Aorta (tissue), 5 donors: ENCODE results near the gene FILIP1L. TPM values are rescaled to one million over a fixed set of nuclear protein-coding genes. Genes with fewer than 3 reads are reported as not detected.

Experiments
- ATAC-seq: fragments of 200-7000 bp; cut with Tn5 transposase; one replicate; pipeline ENCODE4 v1.9.1; 2022; ENCODE audit warnings: moderate library complexity; ENCODE audit not compliant: low FRiP score
- DNase-seq, 2 donors: peaks; one replicate each; pipeline ENCODE4 v3.0.0-alpha.2; 2020
- H3K27ac ChIP-seq, 2 donors: one replicate each; pipeline ENCODE4 v1.5.1; 2013; ENCODE audit warnings: low read length in 2 of 2, mild to moderate bottlenecking in 2 of 2, moderate library complexity in 2 of 2, control low read depth in 1 of 2, inconsistent platforms in 1 of 2, low read depth in 1 of 2
- H3K27me3 ChIP-seq, 2 donors: one replicate each; pipeline ENCODE4 v1.6.1; 2013; ENCODE audit warnings: control low read depth in 1 of 2, low read length in 1 of 2, mild to moderate bottlenecking in 1 of 2, moderate library complexity in 1 of 2; ENCODE audit not compliant: insufficient read depth in 2 of 2, control insufficient read depth in 1 of 2
- H3K36me3 ChIP-seq, 2 donors: one replicate each; pipeline ENCODE4 v1.6.1; 2013; ENCODE audit warnings: control low read depth in 1 of 2, low read length in 1 of 2, mild to moderate bottlenecking in 1 of 2; ENCODE audit not compliant: insufficient read depth in 2 of 2, control insufficient read depth in 1 of 2
- H3K4me1 ChIP-seq, 2 donors: one replicate each; pipeline ENCODE4 v1.6.1; 2013; ENCODE audit warnings: low read length in 2 of 2, control low read depth in 1 of 2, mild to moderate bottlenecking in 1 of 2, moderate library complexity in 1 of 2; ENCODE audit not compliant: insufficient read depth in 2 of 2, control insufficient read depth in 1 of 2
- H3K4me3 ChIP-seq, 2 donors: one replicate each; pipeline ENCODE4 v1.5.1; 2013; ENCODE audit warnings: low read length in 2 of 2, control low read depth in 1 of 2, mild to moderate bottlenecking in 1 of 2
- H3K9me3 ChIP-seq: one replicate; pipeline ENCODE4 v1.6.1; 2013; ENCODE audit warnings: mild to moderate bottlenecking, low read length; ENCODE audit not compliant: control insufficient read depth
- WGBS, 2 donors: extraction: QIAGEN DNeasy Blood & Tissue Kit; methylation state at CpG; one replicate each; pipeline ENCODE4 v1.1.7; 2013; 5-methylcytosine and 5-hydroxymethylcytosine counted together
- intact Hi-C, 2 donors: fragments of 100-400 bp; cut with DNase I; formaldehyde crosslinking; loops; one replicate each; pipeline versions ENCODE4 v1.14.2 to v1.15.0; 2022
- polyA plus RNA-seq, 2 donors: library from polyadenylated mRNA; stranded (reverse); fragments of 200-250 nt; gene quantifications; one replicate each; pipeline ENCODE4 v1.2.3, GENCODE V29; 2013
- total RNA-seq, 2 donors: library from RNA; stranded (reverse); fragmentation: NEBNext Ultra II Directional; extraction: Animal tissue kit (Norgen Biotek cat#: 25700); gene quantifications; one replicate each; pipeline ENCODE4 v1.2.1, GENCODE V29; 2021
- donor health status: healthy with polysubstance abuse.
- donor health status: Bipolar disorder and iron deficiency.
- donor health status: DM: no; HTN: no; CAD: no.
- donor health status: DM: no; HTN: no; CAD: no.
- donor health status: DM: yes; HTN: yes; CAD: no.

FILIP1L gene
- total and polyA plus RNA-seq, 4 donors: 168 to 861 (median 251) TPM

DNA sequence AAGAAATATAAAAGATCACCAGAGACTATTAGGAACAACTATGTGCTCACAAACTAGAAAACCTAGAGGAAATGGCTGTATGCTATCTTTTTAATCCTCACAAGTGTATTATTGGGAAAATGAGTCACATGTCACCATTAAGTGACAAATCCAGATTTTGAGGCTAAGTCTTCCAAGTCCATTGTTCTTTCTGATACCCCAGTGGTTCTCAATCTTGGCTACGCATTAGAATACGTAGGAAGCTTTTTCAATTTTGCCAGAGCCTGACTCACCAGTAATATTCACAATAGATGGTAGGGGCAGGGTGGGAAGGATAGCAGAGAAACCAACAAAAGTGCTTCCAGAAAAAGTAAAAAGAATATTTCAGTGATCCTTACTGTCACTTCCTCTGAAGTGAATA is 117.0 kb downstream of the FILIP1L start:
- H3K27ac ChIP-seq: no peak overlapping the region
- DNase-seq (no peak), ATAC-seq (no peak)
- no peaks in the 10 kb centered on the region for H3K9me3 ChIP-seq
- H3K36me3 ChIP-seq: no peaks in the 10 kb centered on the region
- no peaks in the 10 kb centered on the region for H3K4me1 ChIP-seq
- no peak overlapping the region for H3K4me3 ChIP-seq
- 6 to 7% methylated on average over 2 of the region's 2 CpGs for WGBS, 2 donors
- no peaks in the 10 kb centered on the region for H3K27me3 ChIP-seq
- intact Hi-C loops: no loop called here

DNA sequence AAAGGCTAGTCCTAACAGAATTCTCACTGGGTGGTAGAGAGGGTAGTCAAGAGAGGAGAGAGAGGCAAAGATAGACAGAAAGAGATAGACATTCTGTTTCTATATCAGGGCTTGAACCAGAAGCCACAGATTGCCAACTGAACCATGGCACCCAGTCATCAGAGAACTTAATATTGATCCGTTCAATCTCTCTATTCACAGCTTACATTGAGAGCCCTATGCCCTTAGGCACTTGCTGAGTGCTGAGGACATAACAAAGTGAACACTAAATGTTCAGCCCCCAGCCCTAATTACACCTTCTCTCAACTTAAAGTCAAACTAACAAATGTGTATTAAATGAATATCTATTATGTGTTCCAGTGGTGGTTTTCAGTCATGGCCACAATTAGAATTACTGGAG is 124.1 kb downstream of the FILIP1L start:
- 95 to 100% methylated on average over 1 of the region's 1 CpG for WGBS, 2 donors
- ATAC-seq (no peak), DNase-seq (no peak)
- no peaks in the 10 kb centered on the region for H3K27me3 ChIP-seq
- no peaks in the 10 kb centered on the region for H3K9me3 ChIP-seq
- no peak overlapping the region for H3K27ac ChIP-seq
- no peaks in the 10 kb centered on the region for H3K4me1 ChIP-seq
- intact Hi-C loops: no loop called here
- H3K4me3 ChIP-seq: no peak overlapping the region
- no peaks in the 10 kb centered on the region for H3K36me3 ChIP-seq

DNA sequence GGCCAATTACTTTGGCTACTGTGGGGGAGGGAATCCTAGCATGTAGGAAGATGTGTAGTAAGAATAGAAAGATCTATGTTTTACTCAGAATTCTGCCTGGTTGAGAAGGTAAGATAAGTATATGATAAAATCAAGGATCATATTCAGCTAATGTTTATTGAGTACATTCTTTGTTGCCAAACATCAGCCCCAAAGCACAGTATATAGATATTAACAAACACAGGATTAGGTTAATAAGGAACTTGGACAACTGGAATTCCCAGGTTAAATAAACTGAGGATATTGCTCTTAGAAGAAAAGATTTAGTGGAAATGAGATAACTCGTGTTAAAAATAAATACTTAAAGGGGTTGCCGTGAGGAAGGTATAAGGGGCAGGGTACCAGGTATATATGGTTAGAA is 129.6 kb downstream of the FILIP1L start:
- ATAC-seq (no peak), DNase-seq (no peak)
- no peaks in the 10 kb centered on the region for H3K9me3 ChIP-seq
- H3K36me3 ChIP-seq: no peaks in the 10 kb centered on the region
- WGBS, 2 donors: 83 to 87% methylated on average over 2 of the region's 2 CpGs
- intact Hi-C loops: no loop called here
- no peaks in the 10 kb centered on the region for H3K4me1 ChIP-seq
- H3K27ac ChIP-seq: no peak overlapping the region
- H3K27me3 ChIP-seq: no peaks in the 10 kb centered on the region
- no peak overlapping the region for H3K4me3 ChIP-seq

DNA sequence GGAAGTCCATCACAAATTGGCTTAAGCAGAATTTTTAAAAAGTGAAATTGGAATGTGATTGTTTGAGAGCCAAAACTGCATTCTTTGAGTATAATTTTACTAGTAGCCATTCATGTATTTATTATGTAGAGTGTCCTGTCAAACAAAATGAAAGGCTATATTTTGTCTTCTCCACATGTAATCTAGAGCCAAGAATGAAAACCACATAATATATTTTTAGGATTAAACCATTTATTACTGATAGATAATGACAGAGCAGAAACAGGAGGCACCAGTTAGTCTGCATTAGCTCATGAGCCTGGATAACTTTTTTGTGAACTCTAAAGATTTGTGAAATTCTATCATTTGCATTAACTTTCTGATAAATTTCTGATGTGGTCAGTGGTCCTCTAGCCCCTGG is 130.2 kb downstream of the FILIP1L start:
- Histone ChIP-seq H3K4me1 (no peaks in the 10 kb centered on the region), H3K4me3 (no peak overlapping the region), H3K9me3 (no peaks in the 10 kb centered on the region), H3K27ac (no peak overlapping the region), H3K36me3 (no peaks in the 10 kb centered on the region), H3K27me3 (no peaks in the 10 kb centered on the region)
- DNase-seq (no peak), ATAC-seq (no peak)
- intact Hi-C loops: no loop called here

DNA sequence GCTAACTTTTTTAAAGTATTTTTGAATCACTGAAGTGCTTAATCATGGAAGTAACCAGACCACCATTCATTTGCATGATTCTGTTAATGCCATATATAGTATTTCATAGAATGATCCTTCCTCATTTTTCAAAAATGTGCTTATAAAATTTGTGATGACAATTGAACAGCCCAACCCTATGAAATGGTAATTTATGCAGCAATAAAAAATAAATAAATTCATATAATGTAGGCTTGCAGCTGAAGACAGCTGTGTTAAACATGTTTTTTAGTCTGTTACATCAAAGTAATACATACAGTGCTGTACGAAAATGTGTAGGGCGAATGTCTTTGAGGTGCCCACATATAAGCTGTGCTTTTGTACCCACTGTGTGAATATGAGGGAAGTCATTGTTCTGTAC is 131.7 kb downstream of the FILIP1L start:
- 95 to 96% methylated on average over 2 of the region's 2 CpGs for WGBS, 2 donors
- H3K27me3 ChIP-seq: no peaks in the 10 kb centered on the region
- H3K4me3 ChIP-seq: no peak overlapping the region
- DNase-seq (no peak), ATAC-seq (no peak)
- no peaks in the 10 kb centered on the region for H3K36me3 ChIP-seq
- H3K9me3 ChIP-seq: no peaks in the 10 kb centered on the region
- H3K27ac ChIP-seq: no peak overlapping the region
- no peaks in the 10 kb centered on the region for H3K4me1 ChIP-seq
- intact Hi-C loops: no loop called here

DNA sequence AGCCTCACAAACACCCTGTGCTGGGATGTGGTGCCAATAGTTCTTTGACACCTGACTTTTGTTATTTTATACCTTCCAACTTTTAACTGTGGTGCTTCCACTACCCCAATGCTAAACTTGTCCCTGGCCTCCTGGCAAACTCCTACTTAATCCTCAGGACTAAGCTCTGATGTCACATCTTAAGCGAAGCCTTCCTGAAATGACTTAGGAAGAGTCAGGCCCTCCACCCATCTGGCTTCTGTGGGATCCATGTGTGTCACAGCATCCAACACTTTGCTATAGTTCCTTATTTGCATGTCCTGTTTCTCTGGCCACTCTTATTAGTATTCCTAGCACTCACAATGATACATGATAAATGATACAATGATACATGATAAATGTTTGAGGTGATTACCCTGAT is 133.2 kb downstream of the FILIP1L start:
- 93 to 98% methylated on average over 1 of the region's 1 CpG for WGBS, 2 donors
- ATAC-seq: no peak
- intact Hi-C loops: no loop called here

DNA sequence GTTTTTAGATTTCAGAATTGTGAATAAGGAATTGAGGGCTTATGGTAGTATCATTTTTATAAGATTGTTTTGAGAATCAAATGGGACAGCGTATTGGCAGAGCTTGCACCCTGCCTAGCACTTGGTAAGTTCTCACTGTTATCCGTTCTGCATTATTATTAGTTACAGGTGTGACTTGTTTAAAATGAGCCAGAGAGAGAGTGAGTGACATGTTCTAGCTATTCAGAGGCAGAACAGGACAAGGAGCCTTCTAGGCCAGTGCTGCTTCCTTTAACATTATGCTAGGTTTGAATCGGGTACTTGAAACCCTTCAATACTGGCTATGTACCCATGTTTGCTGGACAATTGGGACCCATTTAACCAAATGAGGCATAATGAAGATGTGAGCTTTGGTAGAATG is 133.7 kb downstream of the FILIP1L start:
- H3K4me1 ChIP-seq: no peaks in the 10 kb centered on the region
- intact Hi-C loops: no loop called here
- ATAC-seq: no peak
- DNase-seq: no peak
- H3K9me3 ChIP-seq: no peaks in the 10 kb centered on the region
- no peak overlapping the region for H3K27ac ChIP-seq
- H3K4me3 ChIP-seq: no peak overlapping the region
- WGBS, 2 donors: 80 to 82% methylated on average over 3 of the region's 3 CpGs
- no peaks in the 10 kb centered on the region for H3K36me3 ChIP-seq
- no peaks in the 10 kb centered on the region for H3K27me3 ChIP-seq

More for the DNA sequence above, 133.2 kb downstream of the FILIP1L start:
- Histone ChIP-seq H3K36me3 (no peaks in the 10 kb centered on the region), H3K27ac (no peak overlapping the region), H3K4me1 (no peaks in the 10 kb centered on the region), H3K27me3 (no peaks in the 10 kb centered on the region), H3K9me3 (no peaks in the 10 kb centered on the region), H3K4me3 (no peak overlapping the region)
- no peak for DNase-seq

DNA sequence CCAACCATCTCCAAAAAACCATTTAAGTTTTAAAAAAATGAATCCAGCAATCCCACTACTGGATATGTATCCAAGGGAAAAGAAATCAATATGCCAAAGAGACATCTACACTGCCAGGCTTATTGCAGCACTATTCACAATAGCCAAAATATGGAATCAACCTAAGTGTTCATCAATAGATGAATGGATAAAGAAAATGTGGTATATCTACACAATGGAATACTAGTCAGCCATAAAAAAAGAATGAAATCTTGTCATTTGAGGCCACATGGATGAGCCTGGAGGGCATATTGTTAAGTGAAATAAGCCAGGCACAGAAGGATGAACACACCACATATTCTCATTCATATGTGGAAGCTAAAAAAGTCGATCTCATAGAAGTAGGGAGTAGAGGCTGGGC is 136.1 kb downstream of the FILIP1L start:
- no peaks in the 10 kb centered on the region for H3K36me3 ChIP-seq
- H3K27me3 ChIP-seq: no peaks in the 10 kb centered on the region
- intact Hi-C loops: no loop called here
- no peaks in the 10 kb centered on the region for H3K9me3 ChIP-seq
- H3K27ac ChIP-seq: no peak overlapping the region
- no peaks in the 10 kb centered on the region for H3K4me1 ChIP-seq
- DNase-seq (no peak), ATAC-seq (no peak)
- H3K4me3 ChIP-seq: no peak overlapping the region
- 98 to 100% methylated on average over 1 of the region's 1 CpG for WGBS, 2 donors

DNA sequence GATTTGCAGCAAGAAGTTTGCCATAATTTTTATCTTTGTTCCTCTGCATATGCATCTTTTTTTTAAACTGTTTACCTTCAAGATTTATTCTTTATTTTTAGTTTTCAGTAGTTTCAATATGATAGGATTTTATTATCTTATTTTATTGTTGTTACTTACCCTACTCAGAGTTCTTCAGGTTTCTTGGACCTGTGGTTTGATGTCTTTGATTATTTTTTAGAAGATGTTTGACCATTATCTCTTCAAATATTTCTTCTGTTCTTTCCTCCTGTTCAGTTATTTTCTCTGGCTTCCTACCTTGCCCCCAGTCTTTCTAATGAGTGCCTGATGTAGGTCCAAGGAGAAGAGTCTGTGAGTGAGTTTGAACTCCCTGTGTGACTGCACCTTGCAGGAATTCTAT is 137.7 kb downstream of the FILIP1L start:
- DNase-seq (no peak), ATAC-seq (no peak)
- intact Hi-C loops: no loop called here
- no peak overlapping the region for H3K27ac ChIP-seq
- peaks cover 0 to 5% of the 10 kb centered on the region in 2 donors for H3K4me1 ChIP-seq
- no peaks in the 10 kb centered on the region for H3K27me3 ChIP-seq
- H3K4me3 ChIP-seq: no peak overlapping the region
- no peaks in the 10 kb centered on the region for H3K9me3 ChIP-seq
- no peaks in the 10 kb centered on the region for H3K36me3 ChIP-seq
